ENCODE results near the gene NFKBIE.
A peak's percentile ranks its signal among the peaks of the same experiment; 100 is the strongest.

NFKBIE gene

DNA sequence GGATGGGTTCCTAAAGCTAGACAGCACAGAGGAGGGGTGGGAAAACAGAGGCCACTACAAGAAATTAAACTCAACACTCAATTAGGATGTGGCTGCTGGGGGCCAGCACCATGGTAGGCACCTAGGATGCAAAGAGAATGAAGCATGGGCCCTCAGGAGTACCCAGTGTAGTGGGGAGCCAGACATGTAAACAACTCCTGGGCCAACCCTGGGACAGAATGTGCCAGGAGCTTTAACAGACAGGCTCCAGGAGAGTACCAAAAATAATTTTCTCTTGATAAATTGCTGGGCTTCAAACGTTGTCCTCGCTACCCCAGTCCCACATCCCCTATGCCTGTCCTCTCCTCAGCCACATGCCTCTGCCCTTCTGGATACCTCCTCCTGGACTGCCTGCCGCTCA, 6.6 kb upstream of the NFKBIE start:
- no peak overlapping the region for H4K91ac ChIP-seq (ENCODE audit: low read length)
- H3K18ac ChIP-seq (ENCODE audit: low read depth in 1 of 2, low read length in 2 of 2), result no peak overlapping the region
- H3K27ac ChIP-seq (ENCODE audit: low read length, poor library complexity, severe bottlenecking), result no peak overlapping the region
- H3K36me3 ChIP-seq (ENCODE audit: control insufficient read depth in 1 of 2, insufficient read depth in 2 of 2, low read depth in 1 of 2, low read length in 2 of 2), result no peaks in the 10 kb centered on the region
- H2BK15ac ChIP-seq (ENCODE audit: low read depth, poor library complexity, severe bottlenecking), result no peak overlapping the region
- no peak overlapping the region for H2BK120ac ChIP-seq (ENCODE audit: low read depth, low read length)
- H2AFZ ChIP-seq (ENCODE audit: low read depth, low read length), result no peak overlapping the region
- H3K4ac ChIP-seq (ENCODE audit: low read depth in 1 of 2, low read length in 2 of 2), result no peak overlapping the region
- no peaks in the 10 kb centered on the region for H3K79me1 ChIP-seq (replicated peaks; ENCODE audit: low read length, poor library complexity, severe bottlenecking)
- H3K9me3 ChIP-seq (ENCODE audit: control insufficient read depth, low read length), result no peaks in the 10 kb centered on the region
- H2AK5ac ChIP-seq (ENCODE audit: low read length, severe bottlenecking), result no peak overlapping the region
- H3K27me3 ChIP-seq (ENCODE audit: control insufficient read depth in 1 of 2, insufficient read depth in 1 of 2, low read length in 2 of 2), result peaks cover 60 to 78% of the 10 kb centered on the region in 2 experiments
- no peak overlapping the region for H2BK5ac ChIP-seq (ENCODE audit: low read depth, low read length, poor library complexity, severe bottlenecking)
- no peak overlapping the region for H3K4me2 ChIP-seq (ENCODE audit: low read length, poor library complexity, severe bottlenecking)
- H3K14ac ChIP-seq (ENCODE audit: low read length in 2 of 2), result no peak overlapping the region
- H2BK12ac ChIP-seq (ENCODE audit: low read length in 2 of 2), result no peak overlapping the region
- H4K8ac ChIP-seq (ENCODE audit: low read length), result no peak overlapping the region
- WGBS, result 85% methylated on average over 2 of the region's 3 CpGs
- no peak overlapping the region for H3K9ac ChIP-seq (ENCODE audit: low read length)
- peak overlapping the region in 1 of 2 experiments; percentile 11 for H3K23ac ChIP-seq (ENCODE audit: low read length in 2 of 2)
- no peak overlapping the region for H3K4me3 ChIP-seq (ENCODE audit: insufficient read depth in 1 of 2, low read depth in 1 of 2, low read length in 2 of 2)
- H3K4me1 ChIP-seq (ENCODE audit: control insufficient read depth, insufficient read depth, low read depth, low read length), result peaks cover 3% of the 10 kb centered on the region
- DNase-seq, result no peak

DNA sequence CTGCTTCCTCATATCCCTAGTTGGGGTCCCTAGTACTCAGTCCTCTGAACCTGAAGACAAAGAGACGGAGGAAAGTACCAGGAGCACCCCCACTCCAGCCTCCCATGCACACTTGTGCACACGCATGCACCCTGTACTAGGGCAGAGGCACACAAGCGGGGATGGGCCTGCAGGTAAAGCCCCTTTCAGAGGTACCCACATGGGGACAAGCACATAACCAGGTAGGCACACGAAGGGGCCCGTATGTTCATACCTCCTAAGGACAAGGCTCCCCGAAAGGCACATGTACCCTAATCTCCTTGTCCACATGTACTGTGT, 6.0 kb upstream of the NFKBIE start:
- Histone ChIP-seq H3K14ac (ENCODE audit: low read length in 2 of 2) (no peak overlapping the region), H4K8ac (ENCODE audit: low read length) (no peak overlapping the region), H3K27me3 (ENCODE audit: control insufficient read depth in 1 of 2, insufficient read depth in 1 of 2, low read length in 2 of 2) (peaks cover 65 to 72% of the 10 kb centered on the region in 2 experiments), H3K79me1 (replicated peaks; ENCODE audit: low read length, poor library complexity, severe bottlenecking) (no peaks in the 10 kb centered on the region), H2AK5ac (ENCODE audit: low read length, severe bottlenecking) (no peak overlapping the region), H2AFZ (ENCODE audit: low read depth, low read length) (no peak overlapping the region), H3K23ac (ENCODE audit: low read length in 2 of 2) (no peak overlapping the region), H3K27ac (ENCODE audit: low read length, poor library complexity, severe bottlenecking) (no peak overlapping the region), H2BK15ac (ENCODE audit: low read depth, poor library complexity, severe bottlenecking) (no peak overlapping the region), H2BK12ac (ENCODE audit: low read length in 2 of 2) (no peak overlapping the region), H3K4me1 (ENCODE audit: control insufficient read depth, insufficient read depth, low read depth, low read length) (peaks cover 3% of the 10 kb centered on the region), H3K18ac (ENCODE audit: low read depth in 1 of 2, low read length in 2 of 2) (no peak overlapping the region), H3K36me3 (ENCODE audit: control insufficient read depth in 1 of 2, insufficient read depth in 2 of 2, low read depth in 1 of 2, low read length in 2 of 2) (no peaks in the 10 kb centered on the region), H3K4me3 (ENCODE audit: insufficient read depth in 1 of 2, low read depth in 1 of 2, low read length in 2 of 2) (no peak overlapping the region), H4K91ac (ENCODE audit: low read length) (no peak overlapping the region), H2BK120ac (ENCODE audit: low read depth, low read length) (no peak overlapping the region), H3K4ac (ENCODE audit: low read depth in 1 of 2, low read length in 2 of 2) (no peak overlapping the region), H3K9me3 (ENCODE audit: control insufficient read depth, low read length) (no peaks in the 10 kb centered on the region), H3K9ac (ENCODE audit: low read length) (no peak overlapping the region), H2BK5ac (ENCODE audit: low read depth, low read length, poor library complexity, severe bottlenecking) (no peak overlapping the region), H3K4me2 (ENCODE audit: low read length, poor library complexity, severe bottlenecking) (no peak overlapping the region)
- WGBS, result 88% methylated on average over 6 of the region's 6 CpGs
- no peak for DNase-seq

DNA sequence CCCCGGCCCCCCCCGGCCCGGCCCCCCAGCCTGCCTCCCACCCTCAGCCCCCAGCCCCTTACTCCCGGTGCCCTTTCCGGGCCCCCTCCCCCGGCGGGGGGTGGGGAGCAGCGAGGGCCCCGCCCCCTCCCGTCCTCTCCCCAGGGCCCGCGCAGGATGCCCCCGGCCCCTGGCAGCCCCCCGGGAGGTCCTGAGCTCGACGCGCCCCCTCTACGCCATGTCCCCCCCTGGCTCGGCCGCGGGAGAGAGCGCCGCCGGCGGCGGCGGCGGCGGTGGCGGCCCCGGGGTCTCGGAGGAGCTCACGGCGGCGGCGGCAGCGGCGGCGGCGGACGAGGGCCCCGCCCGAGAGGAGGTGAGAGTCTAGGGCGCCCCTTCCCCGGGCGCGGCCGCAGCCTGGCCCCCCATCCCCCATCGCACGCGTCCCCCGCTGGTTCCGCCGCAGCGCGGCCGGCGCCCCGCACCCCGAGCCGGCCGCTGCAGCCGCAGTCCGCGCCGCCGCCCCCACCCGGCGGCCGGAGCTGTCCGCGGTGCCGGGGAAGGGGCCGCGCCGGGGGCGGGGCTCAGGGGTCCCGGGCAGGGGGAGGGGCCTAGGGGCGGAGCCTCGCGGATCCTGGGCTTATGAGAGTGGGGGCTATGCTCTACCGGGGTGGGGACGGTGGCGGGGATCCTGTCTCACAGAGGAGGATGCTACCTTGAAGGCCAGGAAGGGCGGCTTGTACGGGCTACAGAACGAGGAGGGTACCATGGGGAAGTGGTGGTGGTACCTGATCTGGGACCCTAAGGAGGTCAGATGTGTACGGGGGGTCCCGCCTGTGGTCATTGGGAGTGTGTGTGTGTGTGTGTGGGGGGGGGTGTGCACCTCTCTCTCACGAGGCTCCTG, 5.4 kb upstream of the NFKBIE start:
- Histone ChIP-seq H3K4ac (ENCODE audit: low read depth in 1 of 2, low read length in 2 of 2) (no peak overlapping the region), H3K4me3 (ENCODE audit: insufficient read depth in 1 of 2, low read depth in 1 of 2, low read length in 2 of 2) (peak overlapping the region in 1 of 2 experiments; percentile 48), H4K91ac (ENCODE audit: low read length) (no peak overlapping the region), H3K27me3 (ENCODE audit: control insufficient read depth in 1 of 2, insufficient read depth in 1 of 2, low read length in 2 of 2) (peaks cover 65 to 67% of the 10 kb centered on the region in 2 experiments), H3K4me2 (ENCODE audit: low read length, poor library complexity, severe bottlenecking) (peak overlapping the region; percentile 70), H4K8ac (ENCODE audit: low read length) (no peak overlapping the region), H3K9me3 (ENCODE audit: control insufficient read depth, low read length) (no peaks in the 10 kb centered on the region), H3K18ac (ENCODE audit: low read depth in 1 of 2, low read length in 2 of 2) (no peak overlapping the region), H2AFZ (ENCODE audit: low read depth, low read length) (no peak overlapping the region), H3K23ac (ENCODE audit: low read length in 2 of 2) (no peak overlapping the region), H2BK12ac (ENCODE audit: low read length in 2 of 2) (no peak overlapping the region), H3K36me3 (ENCODE audit: control insufficient read depth in 1 of 2, insufficient read depth in 2 of 2, low read depth in 1 of 2, low read length in 2 of 2) (no peaks in the 10 kb centered on the region), H3K9ac (ENCODE audit: low read length) (no peak overlapping the region), H2BK5ac (ENCODE audit: low read depth, low read length, poor library complexity, severe bottlenecking) (no peak overlapping the region), H3K79me1 (replicated peaks; ENCODE audit: low read length, poor library complexity, severe bottlenecking) (no peaks in the 10 kb centered on the region), H3K14ac (ENCODE audit: low read length in 2 of 2) (no peak overlapping the region), H2AK5ac (ENCODE audit: low read length, severe bottlenecking) (no peak overlapping the region), H3K4me1 (ENCODE audit: control insufficient read depth, insufficient read depth, low read depth, low read length) (peaks cover 4% of the 10 kb centered on the region), H2BK120ac (ENCODE audit: low read depth, low read length) (no peak overlapping the region), H3K27ac (ENCODE audit: low read length, poor library complexity, severe bottlenecking) (no peak overlapping the region), H2BK15ac (ENCODE audit: low read depth, poor library complexity, severe bottlenecking) (no peak overlapping the region)
- no peak for DNase-seq
- 3% methylated on average over 33 of the region's 90 CpGs for WGBS

DNA sequence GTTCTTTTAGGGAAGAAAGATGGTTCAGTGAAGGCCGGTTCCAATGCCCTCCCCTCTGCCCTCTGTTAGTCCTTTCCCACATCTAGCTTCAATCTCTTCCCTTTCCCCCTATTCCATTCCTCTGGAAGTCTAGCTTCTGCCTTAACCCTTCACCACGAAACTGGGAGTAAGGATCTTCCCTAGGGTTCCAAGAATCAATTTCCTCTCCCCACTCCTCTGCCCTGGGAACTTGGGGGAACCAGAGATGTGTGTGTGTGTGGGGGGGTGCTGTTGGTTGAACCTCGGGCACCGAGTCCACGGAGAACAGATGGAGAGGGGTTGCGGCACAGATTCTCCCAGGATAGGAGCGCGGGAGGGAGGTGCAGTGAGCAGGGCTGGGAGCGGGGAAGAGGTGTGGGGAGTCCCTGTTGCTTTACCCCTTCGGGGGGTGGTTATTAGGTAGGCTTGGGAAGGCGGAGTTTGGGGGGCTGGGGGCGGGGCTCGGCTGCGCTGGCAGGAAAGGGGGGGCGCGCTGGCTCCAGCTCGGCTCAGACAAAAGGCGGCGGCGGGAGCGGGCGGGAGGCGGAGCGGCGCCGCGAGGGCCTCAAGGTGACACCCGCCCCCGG, 4.7 kb upstream of the NFKBIE start, which contains the start of gene TMEM151B:
TSS of gene TMEM151B (plus strand) at position 530 of the 605 bp plus-strand sequence. CDS start 293 bp downstream, outside the sequence.
- Histone ChIP-seq H3K18ac (ENCODE audit: low read depth in 1 of 2, low read length in 2 of 2) (no peak within 1 kb of the TSS), H2AK5ac (ENCODE audit: low read length, severe bottlenecking) (no peak within 1 kb of the TSS), H2BK12ac (ENCODE audit: low read length in 2 of 2) (no peak within 1 kb of the TSS), H2BK120ac (ENCODE audit: low read depth, low read length) (no peak within 1 kb of the TSS), H3K4ac (ENCODE audit: low read depth in 1 of 2, low read length in 2 of 2) (no peak within 1 kb of the TSS), H3K9ac (ENCODE audit: low read length) (no peak within 1 kb of the TSS), H3K4me3 (ENCODE audit: insufficient read depth in 1 of 2, low read depth in 1 of 2, low read length in 2 of 2) (peak within 1 kb of the TSS in 1 of 2 experiments; percentile 48), H2AFZ (ENCODE audit: low read depth, low read length) (no peak within 1 kb of the TSS), H4K8ac (ENCODE audit: low read length) (no peak within 1 kb of the TSS), H3K4me2 (ENCODE audit: low read length, poor library complexity, severe bottlenecking) (peak within 1 kb of the TSS; percentile 70), H3K36me3 (ENCODE audit: control insufficient read depth in 1 of 2, insufficient read depth in 2 of 2, low read depth in 1 of 2, low read length in 2 of 2) (no peaks in the 10 kb centered on the region), H2BK5ac (ENCODE audit: low read depth, low read length, poor library complexity, severe bottlenecking) (no peak within 1 kb of the TSS), H3K79me1 (replicated peaks; ENCODE audit: low read length, poor library complexity, severe bottlenecking) (no peaks in the 10 kb centered on the region), H3K4me1 (ENCODE audit: control insufficient read depth, insufficient read depth, low read depth, low read length) (peaks cover 2% of the 10 kb centered on the region), H3K27ac (ENCODE audit: low read length, poor library complexity, severe bottlenecking) (no peak within 1 kb of the TSS), H4K91ac (ENCODE audit: low read length) (no peak within 1 kb of the TSS), H2BK15ac (ENCODE audit: low read depth, poor library complexity, severe bottlenecking) (no peak within 1 kb of the TSS), H3K14ac (ENCODE audit: low read length in 2 of 2) (no peak within 1 kb of the TSS), H3K23ac (ENCODE audit: low read length in 2 of 2) (no peak within 1 kb of the TSS), H3K27me3 (ENCODE audit: control insufficient read depth in 1 of 2, insufficient read depth in 1 of 2, low read length in 2 of 2) (peaks cover 59 to 65% of the 10 kb centered on the region in 2 experiments), H3K9me3 (ENCODE audit: control insufficient read depth, low read length) (no peaks in the 10 kb centered on the region)
- no peak for DNase-seq
- 11% methylated on average over 9 of the region's 29 CpGs for WGBS

Data from mesenchymal stem cell (in vitro differentiated cells and primary cell).